UCSD-AML1 (cell line): ENCODE measurements around the gene KDM1B.
A peak's percentile ranks its signal among the peaks of the same experiment; 100 is the strongest.
"Not testable (repeated sequence)": the region's sequence is repeated elsewhere in the genome, so short reads cannot be mapped to it uniquely, and the experiment has no call there.

Experiments
- DNase-seq: peaks from one replicate; lab custom pipeline; 2025; ENCODE audit not compliant: unreplicated experiment; lab: John Stamatoyannopoulos, UW

The KDM1B gene

DNA sequence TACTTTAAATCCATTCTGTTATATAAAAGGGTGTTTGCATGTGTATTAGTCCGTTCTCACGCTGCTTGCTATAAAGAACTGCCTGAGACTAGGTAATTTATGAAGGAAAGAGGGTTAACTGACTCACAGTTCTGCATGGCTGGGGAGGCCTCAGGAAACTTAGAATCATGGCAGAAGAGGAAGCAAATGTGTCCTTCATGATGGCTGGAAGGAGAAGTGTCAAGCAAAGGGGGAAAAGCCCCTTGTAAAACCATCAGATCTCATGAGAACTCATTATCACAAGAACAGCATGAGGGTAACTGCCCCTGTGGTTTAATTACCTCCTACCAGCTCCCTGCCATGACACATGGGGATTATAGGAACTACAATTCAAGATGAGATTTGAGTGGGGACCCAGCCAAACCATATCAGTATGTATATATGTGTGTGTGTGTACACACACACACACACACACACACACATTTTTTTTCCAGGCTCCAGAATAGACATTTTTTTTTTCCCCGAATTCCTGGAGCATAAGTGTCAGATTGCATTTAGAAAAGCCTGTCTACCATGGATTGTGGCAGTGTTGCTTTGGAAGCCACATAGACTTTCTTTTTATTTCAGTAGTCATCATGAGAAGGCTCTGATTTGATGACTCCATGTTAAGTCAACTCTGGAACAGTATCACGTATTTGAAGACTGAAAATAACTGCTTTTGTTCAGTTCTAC, 31.5 kb downstream of the KDM1B start:
- DNase-seq: no peak

DNA sequence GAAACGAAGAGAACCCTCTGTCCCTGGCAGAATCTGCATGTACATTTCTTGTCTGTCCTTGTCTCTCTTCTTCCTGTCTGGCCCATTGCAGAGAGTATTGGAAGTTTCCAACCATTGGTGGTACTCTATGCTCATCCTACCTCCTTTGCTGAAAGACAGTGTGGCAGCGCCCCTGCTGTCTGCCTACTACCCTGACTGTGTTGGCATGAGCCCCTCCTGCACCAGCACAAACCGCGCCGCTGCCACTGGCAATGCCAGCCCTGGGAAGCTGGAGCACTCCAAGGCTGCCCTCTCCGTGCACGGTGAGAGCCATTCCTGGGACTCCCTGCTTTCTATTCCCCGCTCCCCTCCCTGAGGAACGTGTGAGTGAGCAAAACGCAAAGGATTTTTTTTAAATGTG, 32.5 kb downstream of the KDM1B start:
- no peak for DNase-seq

DNA sequence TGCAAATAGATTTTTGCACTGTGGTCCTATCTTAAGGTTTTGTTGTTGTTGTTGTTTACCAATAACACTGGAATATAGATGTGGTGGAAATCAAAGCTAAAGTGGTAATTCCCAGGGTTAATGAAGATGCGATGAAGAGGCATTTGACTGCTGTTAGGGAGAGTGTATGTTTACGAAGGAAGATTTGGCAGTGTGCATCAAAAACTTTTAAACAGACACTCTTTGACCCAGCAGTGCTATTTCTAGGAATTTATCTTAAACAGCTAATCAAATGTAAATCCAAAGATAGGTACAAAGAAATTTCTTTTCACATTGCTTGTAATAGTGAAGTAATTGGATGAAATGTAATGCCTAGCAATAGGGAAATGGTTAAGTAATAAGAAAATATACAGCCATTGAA, 34.0 kb downstream of the KDM1B start:
- no peak for DNase-seq

DNA sequence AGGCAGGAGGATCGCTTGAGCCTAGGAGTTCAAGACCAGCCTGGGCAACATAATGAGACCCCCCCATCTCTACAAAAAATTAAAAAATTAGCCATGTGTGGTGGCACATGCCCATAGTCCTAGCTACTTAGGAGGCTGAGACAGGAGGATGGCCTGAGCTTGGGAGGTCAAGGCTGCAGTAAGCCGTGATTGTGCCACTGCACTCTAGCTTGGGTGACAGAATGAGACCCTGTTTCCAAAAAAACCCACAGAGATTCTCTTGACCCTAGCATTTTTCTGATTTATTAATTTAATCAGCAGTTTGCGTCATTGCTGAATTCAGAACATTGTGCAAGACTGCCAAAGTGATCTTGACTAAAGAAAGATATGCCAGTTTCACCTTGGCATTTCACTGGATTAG, 36.8 kb downstream of the KDM1B start:
- no peak for DNase-seq

DNA sequence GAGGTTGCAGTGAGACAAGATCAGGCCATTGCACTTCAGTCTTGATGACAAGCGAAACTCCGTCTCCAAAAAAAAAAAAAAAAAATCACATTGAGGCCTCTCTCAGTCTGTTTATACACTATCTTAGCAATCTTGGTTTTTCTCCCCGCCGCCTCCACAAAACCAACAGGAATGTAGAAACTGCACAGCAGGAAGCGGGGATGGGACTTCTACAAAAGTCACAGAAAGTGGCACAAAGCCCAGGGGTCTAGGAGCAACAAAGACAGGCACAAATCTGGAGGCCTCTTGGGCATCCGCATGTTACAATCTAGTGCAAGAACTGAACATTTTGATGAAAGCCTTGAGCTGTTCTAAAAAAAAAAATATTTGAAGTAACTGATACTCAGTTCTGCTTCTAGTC, 48.6 kb downstream of the KDM1B start:
- no peak for DNase-seq

DNA sequence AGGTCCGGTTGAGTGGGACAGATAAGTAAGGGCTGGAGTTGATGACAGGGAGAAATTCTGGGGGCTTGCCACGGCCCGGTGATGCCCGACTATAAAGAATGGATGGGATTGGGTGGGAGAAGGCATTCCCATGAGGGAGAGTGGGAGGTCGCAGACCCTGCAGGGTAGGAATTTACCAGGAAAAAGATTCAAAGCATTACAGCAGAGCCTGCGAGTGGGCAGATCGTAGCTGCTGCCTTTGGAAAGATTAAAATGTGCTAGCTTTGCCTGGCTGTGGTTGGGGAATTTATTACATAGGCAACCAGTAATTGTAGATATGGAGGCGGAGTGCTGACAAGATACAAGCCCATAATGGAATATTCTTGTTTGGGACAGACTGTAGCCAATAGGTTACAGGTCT, 49.5 kb downstream of the KDM1B start:
- DNase-seq: no peak

DNA sequence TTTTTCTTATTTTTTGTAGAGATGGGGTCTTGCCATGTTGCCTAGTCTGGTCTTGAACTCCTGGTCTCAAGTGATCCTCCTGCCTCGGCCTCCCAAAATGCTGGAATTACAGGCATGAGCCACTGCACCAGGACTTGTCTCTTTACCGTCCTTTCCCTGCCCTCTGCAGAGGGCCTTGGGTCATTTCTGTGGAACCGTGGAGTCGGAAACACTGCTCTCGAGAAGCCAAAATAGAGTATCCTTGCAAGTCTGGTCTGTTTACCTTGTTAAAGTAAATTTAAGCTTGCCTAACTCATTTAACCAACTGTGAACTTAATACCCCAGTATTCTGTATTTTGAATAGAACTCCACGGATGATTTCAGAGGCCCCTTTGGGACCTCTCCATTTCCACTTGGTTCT, 51.4 kb downstream of the KDM1B start:
- DNase-seq: no peak

DNA sequence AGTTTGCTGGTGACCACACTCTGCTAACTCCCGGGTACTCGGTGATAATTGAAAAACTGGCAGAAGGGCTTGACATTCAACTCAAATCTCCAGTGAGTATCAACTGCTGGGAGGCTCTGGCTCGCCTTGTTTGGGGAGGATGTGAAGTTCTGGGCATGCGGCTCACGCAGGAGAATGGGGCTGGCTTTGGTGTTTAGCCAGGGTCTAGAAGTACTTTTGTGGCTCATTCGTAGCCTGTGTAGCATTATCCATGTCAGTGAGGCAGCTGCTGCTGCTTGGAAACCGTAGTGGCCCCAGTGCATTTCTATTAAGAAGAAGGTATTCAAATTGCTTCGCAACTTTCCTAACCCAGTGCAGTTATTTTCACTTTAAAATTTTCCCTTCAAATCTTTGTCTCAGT, 52.2 kb downstream of the KDM1B start:
- no peak for DNase-seq

DNA sequence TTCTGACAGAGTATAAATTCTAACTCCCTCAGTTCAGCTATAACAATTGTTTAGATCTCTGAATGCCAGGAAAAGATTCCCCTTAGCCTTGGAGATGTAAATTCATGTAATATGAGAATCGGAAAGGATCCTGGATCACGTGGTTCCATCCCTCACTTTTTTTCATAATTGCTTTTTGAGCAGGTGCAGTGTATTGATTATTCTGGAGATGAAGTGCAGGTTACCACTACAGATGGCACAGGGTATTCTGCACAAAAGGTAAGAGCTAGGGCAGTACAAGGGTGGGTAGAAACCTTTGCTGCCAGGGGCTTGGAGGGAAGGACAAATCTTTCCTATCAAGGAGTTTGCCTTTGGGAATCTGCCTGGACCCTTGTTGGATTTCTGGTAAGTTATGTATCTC, 52.7 kb downstream of the KDM1B start:
- no peak for DNase-seq

DNA sequence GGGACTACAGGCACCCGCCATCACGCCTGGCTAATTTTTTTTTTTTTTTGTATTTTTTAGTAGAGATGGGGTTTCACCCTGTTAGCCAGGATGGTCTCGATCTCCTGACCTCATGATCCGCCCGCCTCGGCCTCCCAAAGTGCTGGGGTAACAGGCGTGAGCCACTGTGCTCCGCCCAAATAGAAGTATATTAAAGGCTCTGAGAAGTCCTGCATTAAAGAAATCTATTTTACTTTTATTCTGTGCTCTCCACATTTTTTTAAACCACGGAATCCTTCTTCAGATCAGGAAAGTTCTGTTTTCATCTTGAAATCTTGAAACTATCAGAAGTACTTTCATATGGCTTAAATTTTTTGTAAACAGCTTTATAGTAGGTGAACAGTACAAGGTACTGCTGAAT, 53.6 kb downstream of the KDM1B start:
- DNase-seq: not testable (repeated sequence)

DNA sequence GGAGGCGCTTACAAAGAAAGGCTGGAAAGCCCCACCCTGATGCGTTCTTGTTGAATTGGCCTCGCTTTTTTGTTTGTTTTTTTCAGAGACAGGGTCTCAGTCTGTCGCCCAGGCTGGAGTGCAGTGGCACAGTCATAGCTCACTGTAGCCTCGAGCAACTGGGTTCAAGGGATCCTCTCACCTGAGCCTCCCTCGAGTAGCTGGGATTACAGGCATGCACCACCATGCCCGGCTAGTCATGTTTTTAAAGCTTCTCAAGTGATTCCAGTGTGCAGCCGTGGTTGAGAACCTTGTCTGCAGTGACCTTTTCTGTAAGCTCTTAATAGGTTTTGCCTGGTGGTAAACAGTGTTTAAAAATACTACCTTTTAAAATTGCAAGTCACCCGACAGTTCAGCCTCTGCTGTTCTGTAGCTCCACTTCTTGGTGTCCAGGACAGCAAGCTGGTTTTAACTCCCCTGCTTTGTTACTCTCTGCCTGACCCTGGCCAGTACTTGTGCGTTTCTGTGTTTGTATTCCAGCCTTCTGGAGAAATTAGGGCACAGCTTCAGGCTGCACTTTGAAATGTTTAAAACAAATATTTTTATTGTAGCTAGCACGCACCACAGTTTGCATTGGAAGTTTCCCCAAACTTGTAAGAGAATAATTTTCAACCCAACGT, 54.4 kb downstream of the KDM1B start:
- DNase-seq: no peak

DNA sequence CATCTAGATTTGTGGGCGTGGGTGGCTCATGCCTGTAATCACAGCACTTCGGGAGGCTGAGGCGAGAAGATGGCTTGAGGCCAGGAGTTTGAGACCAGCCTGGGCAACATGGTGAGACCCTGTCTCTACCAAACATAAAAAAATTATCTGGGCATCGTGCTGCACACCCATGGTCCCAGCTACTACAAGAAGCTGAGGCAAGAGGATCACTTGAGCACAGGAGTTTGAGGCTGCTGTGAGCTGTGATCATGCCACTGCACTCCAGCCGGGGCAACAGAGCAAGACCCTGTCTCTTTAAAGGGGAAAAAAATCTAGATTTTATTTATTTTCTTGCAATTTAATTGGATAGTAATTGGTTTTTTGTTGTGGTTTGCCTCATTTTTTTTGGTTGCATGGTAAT, 55.5 kb downstream of the KDM1B start:
- no peak for DNase-seq

DNA sequence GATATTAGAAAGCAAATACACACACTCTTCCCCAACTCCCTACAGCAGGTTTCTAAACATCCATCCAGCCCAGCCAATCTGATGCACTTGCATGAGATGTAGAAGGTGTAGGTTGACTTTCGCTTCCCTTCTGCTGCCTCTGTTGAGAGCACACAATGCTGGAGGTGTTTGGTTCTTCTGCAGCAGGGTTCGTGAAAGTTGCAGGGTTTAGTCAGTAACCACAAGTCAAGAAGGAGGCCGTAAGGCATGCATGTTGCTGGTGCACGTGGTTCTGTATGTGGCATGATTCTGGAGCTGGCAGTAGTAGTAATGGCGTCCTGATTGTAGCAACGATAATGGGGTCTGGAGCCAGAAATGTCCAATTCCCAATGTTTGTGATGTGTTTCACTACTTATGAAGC, 56.1 kb downstream of the KDM1B start:
- DNase-seq: no peak

DNA sequence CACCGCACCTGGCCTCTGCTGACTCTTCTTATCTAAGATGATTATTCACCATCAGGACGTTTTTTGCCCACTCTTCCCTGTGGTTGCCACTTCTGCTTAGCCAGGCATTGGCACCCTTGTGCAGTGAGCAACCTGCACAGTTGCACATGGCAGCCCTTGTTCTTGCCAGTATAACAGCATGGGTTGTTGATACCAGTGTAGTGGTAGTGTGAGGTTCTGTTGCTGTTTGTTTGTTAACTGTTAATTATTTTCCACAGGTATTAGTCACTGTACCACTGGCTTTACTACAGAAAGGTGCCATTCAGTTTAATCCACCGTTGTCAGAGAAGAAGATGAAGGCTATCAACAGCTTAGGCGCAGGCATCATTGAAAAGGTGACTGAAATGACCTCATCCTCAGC, 57.0 kb downstream of the KDM1B start:
- DNase-seq: no peak

DNA sequence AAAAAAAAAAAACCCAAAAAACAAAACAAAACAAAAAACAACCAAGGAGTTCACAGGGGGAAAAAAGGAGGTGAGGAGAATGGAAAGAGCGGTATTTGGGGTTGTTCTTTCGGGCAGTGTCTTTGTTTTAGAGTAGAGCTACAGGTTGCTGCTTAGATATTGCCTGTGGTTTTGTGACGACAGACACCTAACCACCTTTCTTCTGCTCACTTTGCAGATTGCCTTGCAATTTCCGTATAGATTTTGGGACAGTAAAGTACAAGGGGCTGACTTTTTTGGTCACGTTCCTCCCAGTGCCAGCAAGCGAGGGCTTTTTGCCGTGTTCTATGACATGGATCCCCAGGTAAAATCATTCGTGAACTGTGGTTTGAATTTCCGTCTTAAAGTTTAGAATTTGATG, 58.2 kb downstream of the KDM1B start:
- no peak for DNase-seq

DNA sequence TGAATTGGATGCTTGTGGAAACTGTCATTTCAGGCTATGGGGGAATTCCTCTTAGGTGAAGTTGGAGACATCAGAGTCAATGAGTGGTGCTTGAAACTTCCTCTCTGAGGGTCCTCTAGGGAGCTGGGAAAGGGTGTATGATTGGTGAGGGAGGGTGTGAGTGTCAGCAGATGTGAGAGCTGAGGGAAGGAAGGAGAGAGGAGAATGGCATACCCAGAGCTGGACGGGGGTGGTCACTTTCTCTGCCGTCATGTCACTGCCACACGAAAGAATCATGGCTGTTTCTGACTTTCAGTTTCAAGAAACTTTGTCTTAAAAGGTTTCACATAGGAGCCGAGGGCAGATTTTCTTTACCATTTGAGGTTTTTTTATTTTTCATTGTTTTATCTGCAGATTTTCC, 58.8 kb downstream of the KDM1B start:
- DNase-seq: no peak

DNA sequence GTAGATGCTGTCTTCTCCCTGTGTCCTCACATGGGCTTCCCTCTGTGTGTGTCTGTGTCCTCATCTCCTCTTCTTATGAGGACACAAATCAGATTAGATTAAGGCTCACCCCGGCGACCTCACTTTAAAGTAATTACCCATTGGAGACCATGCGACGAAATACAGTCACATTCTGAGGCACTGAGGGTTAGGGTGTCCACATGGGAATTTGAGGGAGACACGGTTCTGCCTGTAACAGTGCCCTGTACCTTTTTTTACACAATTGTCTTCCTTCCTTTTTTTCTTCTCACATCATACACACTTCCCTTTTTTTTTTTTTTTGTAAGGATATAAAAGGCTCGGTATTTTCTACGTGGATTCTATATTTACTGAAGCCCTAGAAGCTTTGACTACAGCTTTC, 60.2 kb downstream of the KDM1B start:
- DNase-seq: peak; percentile 33

DNA sequence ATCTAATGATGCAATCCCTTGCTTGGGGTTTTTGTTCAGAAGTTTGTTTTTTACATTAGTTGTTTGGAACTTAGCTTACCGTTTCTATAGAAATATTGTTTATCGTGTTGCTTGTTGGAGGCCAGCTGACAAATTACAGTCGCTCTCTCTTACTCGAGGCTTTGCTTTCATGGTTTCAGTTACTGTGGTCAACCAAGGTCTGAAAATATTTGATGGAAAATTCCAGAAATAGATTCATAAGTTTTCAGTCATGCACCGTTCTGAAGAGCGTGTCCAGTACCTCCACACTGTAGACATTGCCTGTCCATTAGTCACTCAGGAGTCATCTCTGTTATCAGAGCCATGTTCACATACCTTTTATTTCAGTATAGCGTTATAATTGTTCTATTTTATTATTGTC, 61.2 kb downstream of the KDM1B start:
- DNase-seq: no peak

DNA sequence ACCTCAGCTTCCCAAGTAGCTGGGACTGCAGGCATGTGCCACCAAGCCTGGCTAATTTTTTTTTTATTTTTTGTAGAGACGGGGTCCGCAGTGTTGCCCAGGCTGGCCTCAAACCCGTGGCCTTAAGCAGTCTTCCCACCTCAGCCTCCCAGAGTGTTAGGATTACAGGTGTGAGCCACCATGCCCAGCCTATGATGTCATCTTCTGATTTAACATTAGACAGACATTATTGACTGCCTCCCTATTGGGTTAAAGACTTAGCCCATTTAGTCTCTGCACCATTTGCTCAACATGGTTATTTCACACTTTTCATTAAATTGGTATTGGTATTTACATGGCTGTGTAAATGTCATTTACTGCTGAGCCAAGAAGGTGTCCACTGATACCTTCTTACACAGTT, 63.0 kb downstream of the KDM1B start:
- DNase-seq: no peak

DNA sequence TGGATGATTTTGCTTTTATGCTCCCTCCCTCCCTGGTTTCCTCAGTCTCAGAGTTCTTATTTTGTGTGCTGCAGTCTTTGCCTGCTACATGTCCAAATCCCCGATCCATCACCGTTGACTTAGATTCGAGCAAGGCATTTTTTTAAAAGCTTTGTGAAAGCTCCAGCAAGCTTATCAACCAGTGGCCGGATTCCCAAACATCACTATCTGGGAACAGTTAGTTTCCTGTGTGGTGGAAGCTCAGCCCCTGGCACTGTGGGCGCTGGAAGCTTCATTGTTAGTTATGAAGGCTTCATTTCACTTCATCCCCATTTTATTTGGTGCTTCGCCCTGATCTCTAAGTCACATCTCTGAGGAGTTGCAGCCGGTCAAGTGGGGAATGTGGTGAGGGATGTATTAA, 64.4 kb downstream of the KDM1B start:
- DNase-seq: peak; percentile 13

DNA sequence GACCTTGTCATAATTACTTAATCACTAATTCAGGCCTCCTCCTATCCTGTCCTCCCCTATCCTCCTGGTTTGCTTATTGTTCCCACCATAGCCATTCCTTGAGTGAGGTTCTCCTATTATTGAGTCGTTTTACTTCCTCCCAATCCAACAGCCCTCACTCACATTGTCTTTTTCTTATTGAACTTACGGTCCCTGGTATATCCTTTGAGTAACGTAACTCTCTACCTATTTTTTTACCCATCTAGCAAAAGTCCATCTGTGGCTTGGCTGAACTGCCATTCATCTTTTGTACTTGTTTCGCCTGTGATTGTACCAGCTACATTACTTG, 66.0 kb downstream of the KDM1B start:
- DNase-seq: no peak

DNA sequence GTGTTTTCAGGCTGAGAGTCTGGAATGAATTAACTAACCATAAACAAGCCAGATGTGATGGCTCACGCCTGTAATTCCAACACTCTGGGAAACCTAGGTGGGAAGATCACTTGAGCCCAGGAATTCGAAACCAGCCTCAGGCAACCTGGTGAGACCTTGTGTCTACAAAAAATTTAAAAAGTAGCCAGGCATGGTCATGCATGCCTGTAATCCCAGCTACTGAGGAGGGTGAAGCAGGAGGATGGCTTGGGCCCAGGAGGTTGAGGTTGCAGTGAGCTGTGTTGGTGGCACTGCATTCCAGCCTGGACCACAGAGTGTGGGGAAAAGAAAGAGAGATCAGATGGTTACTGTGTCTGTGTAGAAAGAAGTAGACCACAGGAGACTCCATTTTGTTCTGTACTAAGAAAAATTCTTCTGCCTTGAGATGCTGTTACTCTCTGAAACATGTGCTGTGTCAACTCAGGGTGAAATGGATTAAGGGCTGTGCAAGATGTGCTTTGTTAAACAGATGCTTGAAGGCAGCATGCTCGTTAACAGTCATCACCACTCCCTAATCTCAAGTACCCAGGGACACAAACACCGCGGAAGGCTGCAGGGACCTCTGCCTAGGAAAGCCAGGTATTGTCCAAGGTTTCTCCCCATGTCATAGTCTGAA, 71.4 kb downstream of the KDM1B start:
- DNase-seq: not testable (repeated sequence)

DNA sequence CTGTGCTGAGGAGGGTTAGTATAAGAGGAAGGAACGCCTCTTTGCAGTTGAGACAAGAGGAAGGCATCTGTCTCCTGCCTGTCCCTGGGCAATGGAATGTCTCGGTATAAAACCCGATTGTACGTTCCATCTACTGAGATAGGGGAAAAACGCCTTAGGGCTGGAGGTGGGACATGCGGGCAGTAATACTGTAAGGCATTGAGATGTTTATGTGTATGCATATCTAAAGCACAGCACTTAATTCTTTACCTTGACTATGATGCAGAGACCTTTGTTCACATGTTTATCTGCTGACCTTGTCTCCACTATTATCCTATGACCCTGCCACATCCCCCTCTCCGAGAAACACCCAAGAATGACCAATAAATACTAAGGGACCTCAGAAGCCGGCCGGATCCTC, 71.9 kb downstream of the KDM1B start:
- DNase-seq: not testable (repeated sequence)
